Loucy (cell line): ENCODE data around the gene CNTNAP2.

Experiments
- H2AFZ ChIP-seq: fragments of 200-600 bp; sonication (generic); 2 replicates; pipeline ENCODE4 v1.6.0; 2016; ENCODE audit warnings: antibody characterized with exemption, mild to moderate bottlenecking, low read length, moderate library complexity
- H3F3A ChIP-seq: fragments of 200-600 bp; 2 replicates; pipeline ENCODE4 v1.6.0; 2016; ENCODE audit warnings: antibody characterized with exemption, low read depth, mild to moderate bottlenecking
- H3K27me3 ChIP-seq: fragments of 200-600 bp; sonication (generic); 2 replicates; pipeline ENCODE4 v1.6.1; 2014; ENCODE audit warnings: low read length, mild to moderate bottlenecking; ENCODE audit not compliant: insufficient read depth, poor library complexity, severe bottlenecking
- H3K36me3 ChIP-seq: fragments of 200-600 bp; sonication (generic); 2 replicates; pipeline ENCODE4 v1.6.1; 2016; ENCODE audit warnings: low read length; ENCODE audit not compliant: insufficient read depth
- H3K4me1 ChIP-seq: fragments of 200-600 bp; sonication (generic); 2 replicates; pipeline ENCODE4 v1.5.1; 2014; ENCODE audit warnings: low read length, mild to moderate bottlenecking; ENCODE audit not compliant: insufficient read depth, poor library complexity, severe bottlenecking
- H3K4me2 ChIP-seq: fragments of 200-600 bp; sonication (generic); 2 replicates; pipeline ENCODE4 v1.6.0; 2014; ENCODE audit warnings: antibody characterized with exemption, low read length, low read depth, mild to moderate bottlenecking; ENCODE audit not compliant: poor library complexity, severe bottlenecking
- H3K4me3 ChIP-seq: fragments of 200-600 bp; sonication (generic); 2 replicates; pipeline ENCODE4 v1.5.1; 2014; ENCODE audit warnings: low read length, mild to moderate bottlenecking, mixed read lengths; ENCODE audit not compliant: poor library complexity, severe bottlenecking
- H3K79me2 ChIP-seq: fragments of 200-600 bp; sonication (generic); 2 replicates; pipeline ENCODE4 v1.6.1; 2014; ENCODE audit warnings: low read length; ENCODE audit not compliant: insufficient read depth
- H3K9ac ChIP-seq: fragments of 200-600 bp; sonication (generic); 2 replicates; pipeline ENCODE4 v1.6.0; 2014; ENCODE audit warnings: mild to moderate bottlenecking, low read depth, low read length, moderate library complexity; ENCODE audit not compliant: poor library complexity, severe bottlenecking
- H3K9me2 ChIP-seq: fragments of 200-600 bp; sonication (generic); replicated peaks from 2 replicates; pipeline ENCODE4 v1.6.1; 2016; ENCODE audit warnings: low read depth, low read length, mixed read lengths
- H3K9me3 ChIP-seq: fragments of 200-600 bp; sonication (generic); 2 replicates; pipeline ENCODE4 v1.6.1; 2014; ENCODE audit warnings: mild to moderate bottlenecking, antibody characterized with exemption, low read length, low read depth; ENCODE audit not compliant: insufficient read depth
- H4K20me1 ChIP-seq: fragments of 200-600 bp; sonication (generic); 2 replicates; pipeline ENCODE4 v1.6.0; 2014; ENCODE audit warnings: antibody characterized with exemption, low read length, mild to moderate bottlenecking; ENCODE audit not compliant: insufficient read depth, poor library complexity, severe bottlenecking
- CTCF ChIP-seq: fragments of 200-600 bp; sonication (generic); conservative IDR thresholded peaks from 2 replicates; pipeline ENCODE4 v1.5.1; 2014; ENCODE audit warnings: mild to moderate bottlenecking, antibody characterized with exemption, low read length
- EZH2phosphoT487 ChIP-seq: fragments of 200-600 bp; IDR thresholded peaks from 2 replicates; pipeline ENCODE4 v1.6.1; 2018; ENCODE audit warnings: antibody characterized with exemption, mild to moderate bottlenecking, moderate library complexity, borderline replicate concordance

Gene CNTNAP2

GRCh38 chr7:146791344-146792285, 675.0 kb downstream of the CNTNAP2 start:
- Histone ChIP-seq H3K36me3 (no peaks in the 10 kb centered on the region), H4K20me1 (no peaks in the 10 kb centered on the region), H3K4me3 (no peak overlapping the region), H3K4me2 (no peak overlapping the region), H2AFZ (no peak overlapping the region), H3K79me2 (no peaks in the 10 kb centered on the region), H3K9me3 (no peaks in the 10 kb centered on the region), H3K4me1 (no peaks in the 10 kb centered on the region), H3K9me2 (no peaks in the 10 kb centered on the region), H3F3A (no peaks in the 10 kb centered on the region), H3K27me3 (no peaks in the 10 kb centered on the region), H3K9ac (no peak overlapping the region)
- TF ChIP-seq CTCF (no peak), EZH2phosphoT487 (no peak)

DNA sequence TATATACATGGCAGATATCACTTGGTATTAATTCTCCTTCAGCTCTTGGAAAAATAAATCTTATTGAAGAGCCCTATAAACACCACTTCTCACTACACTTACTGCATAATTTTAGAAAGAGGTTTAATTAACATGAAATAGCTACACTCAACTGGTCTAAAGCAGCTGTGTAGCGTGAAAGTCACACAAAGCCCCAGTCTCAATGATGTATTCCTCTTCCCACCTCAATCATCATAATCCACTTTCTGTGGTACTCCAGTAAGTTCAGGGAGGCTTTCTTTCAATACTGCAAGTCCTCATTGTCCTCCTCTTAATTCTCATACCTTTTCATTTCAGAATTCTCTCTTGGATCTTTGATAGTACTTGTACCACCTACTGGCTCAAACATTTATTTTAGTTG, 688.0 kb downstream of the CNTNAP2 start:
- no peak for TF ChIP-seq CTCF
- TF ChIP-seq EZH2phosphoT487 = no peak

DNA sequence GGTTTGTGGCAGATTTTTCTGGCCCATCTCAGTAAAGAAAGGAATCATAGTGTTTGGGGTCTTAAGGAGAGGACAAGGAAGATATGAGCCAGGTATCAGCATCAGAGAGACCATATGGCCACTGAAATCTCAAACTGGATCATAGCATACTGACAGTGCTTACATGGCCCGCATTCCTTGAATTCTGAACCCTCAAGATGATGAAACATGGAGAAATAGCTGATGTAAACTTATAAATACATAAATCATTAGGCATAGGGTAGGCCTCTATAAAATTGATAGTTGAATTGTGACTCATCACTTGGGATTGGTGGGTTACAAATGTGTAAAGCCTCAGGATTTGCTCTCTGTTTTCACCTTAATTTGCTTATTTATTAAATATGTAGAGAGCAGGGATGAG, 688.5 kb downstream of the CNTNAP2 start:
- TF ChIP-seq EZH2phosphoT487 (no peak), CTCF (no peak)
- H3K4me3 ChIP-seq = no peak overlapping the region

More for the DNA sequence above, 688.0 kb downstream of the CNTNAP2 start:
- Histone ChIP-seq H2AFZ (no peak overlapping the region), H3K27me3 (no peaks in the 10 kb centered on the region), H3K79me2 (no peaks in the 10 kb centered on the region), H3K9me2 (no peaks in the 10 kb centered on the region), H3K4me3 (no peak overlapping the region), H3K9me3 (no peaks in the 10 kb centered on the region), H3K36me3 (no peaks in the 10 kb centered on the region), H3K4me1 (no peaks in the 10 kb centered on the region), H3K4me2 (no peak overlapping the region), H3K9ac (no peak overlapping the region), H3F3A (no peaks in the 10 kb centered on the region), H4K20me1 (no peaks in the 10 kb centered on the region)

More for the DNA sequence above, 688.5 kb downstream of the CNTNAP2 start:
- Histone ChIP-seq H4K20me1 (no peaks in the 10 kb centered on the region), H3K27me3 (no peaks in the 10 kb centered on the region), H3K4me1 (no peaks in the 10 kb centered on the region), H3K4me2 (no peak overlapping the region), H3F3A (no peaks in the 10 kb centered on the region), H3K36me3 (no peaks in the 10 kb centered on the region), H3K9me2 (no peaks in the 10 kb centered on the region), H3K79me2 (no peaks in the 10 kb centered on the region), H2AFZ (no peak overlapping the region), H3K9me3 (no peaks in the 10 kb centered on the region), H3K9ac (no peak overlapping the region)
